Left ventricle myocardium inferior (tissue), 1 donor: ENCODE measurements around the gene HPSE. TPM values are rescaled to one million over a fixed set of nuclear protein-coding genes. Genes with fewer than 3 reads are reported as not detected.

ENCODE experiments used
- DNase-seq: peaks from one replicate; pipeline ENCODE4 v3.0.0-alpha.2; 2020
- H3K27ac ChIP-seq: fragments of 200-600 bp; replicated peaks from 2 replicates; pipeline ENCODE4 v1.8.0; 2021
- H3K27me3 ChIP-seq: fragments of 200-600 bp; 2 replicates; pipeline ENCODE4 v1.8.0; 2021; ENCODE audit warnings: low read depth
- H3K36me3 ChIP-seq: fragments of 200-600 bp; 2 replicates; pipeline ENCODE4 v1.8.0; 2021
- H3K4me1 ChIP-seq: fragments of 200-600 bp; 2 replicates; pipeline ENCODE4 v1.8.0; 2021
- H3K4me3 ChIP-seq: fragments of 200-600 bp; 2 replicates; pipeline ENCODE4 v1.8.0; 2021; ENCODE audit warnings: mild to moderate bottlenecking, moderate library complexity
- H3K9me3 ChIP-seq: fragments of 200-600 bp; replicated peaks from 2 replicates; pipeline ENCODE4 v1.8.0; 2021
- intact Hi-C: fragments of 100-400 bp; cut with micrococcal nuclease; formaldehyde crosslinking; loops from one replicate; pipeline ENCODE4 v1.11.0; 2022
- long read RNA-seq: library from polyadenylated mRNA; unstranded; transcript quantifications from one replicate; pipeline ENCODE4 v2.0.0, GENCODE V29; 2021
- total RNA-seq: library from RNA; stranded (reverse); fragmentation: NEBNext Ultra II Directional; extraction: Animal tissue kit (Norgen Biotek cat#: 25700); gene quantifications from one replicate; pipeline ENCODE4 v1.2.1, GENCODE V29; 2021
- TF ChIP-seq, protein P1 (sequence below): fragments of 200-600 bp; IDR thresholded peaks from 2 replicates; pipeline ENCODE4 v1.8.0; 2021; ENCODE audit warnings: antibody characterized with exemption, mild to moderate bottlenecking, borderline replicate concordance
- donor health status: DM: no; HTN: yes; CAD: no; lungs with severe emphysema.

Gene HPSE
- total RNA-seq = 1.1 TPM
- long read RNA-seq = 0 reads

DNA sequence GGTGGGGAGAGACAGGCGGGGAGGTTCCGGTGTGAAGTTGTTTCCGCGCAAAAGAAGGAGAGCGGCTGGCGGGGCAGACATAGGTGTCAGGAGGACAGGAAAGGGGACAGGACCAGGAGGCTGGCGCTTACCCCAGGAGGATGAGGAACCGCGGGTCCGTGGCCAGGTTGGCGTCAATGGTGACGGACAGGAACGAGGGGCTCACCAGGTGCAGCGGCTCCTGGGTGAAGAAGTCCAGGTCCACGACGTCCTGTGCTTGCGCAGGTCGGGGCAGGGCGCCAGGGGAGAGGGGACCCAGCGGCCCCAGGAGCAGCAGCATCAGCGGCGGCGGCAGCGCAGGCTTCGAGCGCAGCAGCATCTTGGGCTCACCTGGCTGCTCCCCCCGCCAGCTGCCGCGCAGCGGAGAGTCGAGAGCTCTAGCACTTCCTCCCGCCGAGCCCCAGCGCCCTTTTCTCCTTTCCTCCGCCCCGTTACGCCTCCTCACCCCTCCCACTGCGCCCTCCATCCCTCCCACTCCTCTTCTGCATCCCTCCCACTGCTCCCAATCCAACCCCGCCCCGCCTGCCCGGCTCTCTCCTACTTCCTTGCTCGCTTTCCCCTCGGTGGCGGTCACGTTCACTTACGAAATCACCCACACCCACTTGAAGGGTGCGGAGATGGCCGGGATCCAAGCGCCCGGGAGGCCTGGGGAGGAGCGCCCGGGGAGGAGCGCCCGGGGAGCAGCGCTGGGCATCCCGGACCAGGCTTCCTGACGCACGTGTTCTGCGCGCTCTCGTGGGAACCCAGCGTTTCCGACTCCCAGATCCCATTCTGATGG is at the start of gene HPSE:
TSS of gene HPSE (minus strand) at position 424 of the 817 bp plus-strand sequence. CDS start at position 358, 66 bp downstream.
- peaks cover 14% of the 10 kb centered on the region for H3K4me1 ChIP-seq
- H3K27ac ChIP-seq = no peak within 1 kb of the TSS
- peak within 1 kb of the TSS; percentile 61 for H3K4me3 ChIP-seq
- no peaks in the 10 kb centered on the region for H3K36me3 ChIP-seq
- intact Hi-C loops = no loop called here
- TF ChIP-seq, protein P1, sequence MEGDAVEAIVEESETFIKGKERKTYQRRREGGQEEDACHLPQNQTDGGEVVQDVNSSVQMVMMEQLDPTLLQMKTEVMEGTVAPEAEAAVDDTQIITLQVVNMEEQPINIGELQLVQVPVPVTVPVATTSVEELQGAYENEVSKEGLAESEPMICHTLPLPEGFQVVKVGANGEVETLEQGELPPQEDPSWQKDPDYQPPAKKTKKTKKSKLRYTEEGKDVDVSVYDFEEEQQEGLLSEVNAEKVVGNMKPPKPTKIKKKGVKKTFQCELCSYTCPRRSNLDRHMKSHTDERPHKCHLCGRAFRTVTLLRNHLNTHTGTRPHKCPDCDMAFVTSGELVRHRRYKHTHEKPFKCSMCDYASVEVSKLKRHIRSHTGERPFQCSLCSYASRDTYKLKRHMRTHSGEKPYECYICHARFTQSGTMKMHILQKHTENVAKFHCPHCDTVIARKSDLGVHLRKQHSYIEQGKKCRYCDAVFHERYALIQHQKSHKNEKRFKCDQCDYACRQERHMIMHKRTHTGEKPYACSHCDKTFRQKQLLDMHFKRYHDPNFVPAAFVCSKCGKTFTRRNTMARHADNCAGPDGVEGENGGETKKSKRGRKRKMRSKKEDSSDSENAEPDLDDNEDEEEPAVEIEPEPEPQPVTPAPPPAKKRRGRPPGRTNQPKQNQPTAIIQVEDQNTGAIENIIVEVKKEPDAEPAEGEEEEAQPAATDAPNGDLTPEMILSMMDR = no peak
- peaks cover 22% of the 10 kb centered on the region for H3K9me3 ChIP-seq
- H3K27me3 ChIP-seq = peaks cover 72% of the 10 kb centered on the region
- peak; percentile 84 for DNase-seq

DNA sequence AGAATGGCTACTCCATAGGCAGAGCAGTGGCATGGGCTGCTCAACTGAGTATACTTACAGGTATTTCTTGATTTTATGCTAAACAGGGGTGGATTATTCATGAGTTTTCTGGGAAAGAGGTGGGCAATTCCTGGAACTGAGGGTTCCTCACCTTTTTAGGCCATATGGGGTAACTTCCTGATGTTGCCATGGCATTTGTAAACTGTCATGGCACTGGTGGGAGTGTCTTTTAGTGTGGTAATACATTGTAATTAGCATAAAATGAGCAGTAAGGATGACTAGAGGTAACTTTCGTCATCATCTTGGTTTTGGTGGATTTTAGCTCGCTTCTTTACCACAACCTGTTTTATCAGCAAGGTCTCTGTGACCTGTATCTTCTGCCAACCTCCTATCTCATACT is 48.2 kb upstream of the HPSE start:
- intact Hi-C loops = no loop called here
- Histone ChIP-seq H3K36me3 (no peaks in the 10 kb centered on the region), H3K27ac (no peak overlapping the region), H3K4me1 (no peaks in the 10 kb centered on the region), H3K27me3 (no peaks in the 10 kb centered on the region), H3K9me3 (peaks cover 16% of the 10 kb centered on the region), H3K4me3 (no peak overlapping the region)
- no peak for DNase-seq
- TF ChIP-seq, protein P1 = no peak

DNA sequence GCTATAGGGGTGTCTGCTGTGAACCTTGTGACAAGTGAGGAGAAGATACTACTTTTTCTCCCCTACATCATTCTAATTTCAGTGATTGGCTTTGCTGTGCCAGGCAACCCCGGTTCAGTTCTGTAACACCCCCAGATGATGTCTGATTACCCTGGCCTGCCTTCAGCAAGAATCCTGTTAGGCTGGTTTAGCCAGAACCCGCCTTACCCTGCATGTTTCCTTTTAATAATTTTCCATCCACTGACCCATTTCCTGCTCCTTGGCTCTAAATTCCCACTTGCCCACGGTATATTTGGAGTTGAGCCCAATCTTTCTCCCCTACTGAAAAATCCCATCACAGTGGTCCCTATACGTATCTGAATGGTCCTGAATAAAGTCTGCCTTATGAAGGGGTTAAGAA is 46.5 kb upstream of the HPSE start:
- H3K27me3 ChIP-seq = no peaks in the 10 kb centered on the region
- DNase-seq = no peak
- no peak overlapping the region for H3K4me3 ChIP-seq
- no peaks in the 10 kb centered on the region for H3K36me3 ChIP-seq
- intact Hi-C loops = no loop called here
- peaks cover 18% of the 10 kb centered on the region for H3K9me3 ChIP-seq
- H3K4me1 ChIP-seq = no peaks in the 10 kb centered on the region
- TF ChIP-seq, protein P1 = no peak
- H3K27ac ChIP-seq = no peak overlapping the region

DNA sequence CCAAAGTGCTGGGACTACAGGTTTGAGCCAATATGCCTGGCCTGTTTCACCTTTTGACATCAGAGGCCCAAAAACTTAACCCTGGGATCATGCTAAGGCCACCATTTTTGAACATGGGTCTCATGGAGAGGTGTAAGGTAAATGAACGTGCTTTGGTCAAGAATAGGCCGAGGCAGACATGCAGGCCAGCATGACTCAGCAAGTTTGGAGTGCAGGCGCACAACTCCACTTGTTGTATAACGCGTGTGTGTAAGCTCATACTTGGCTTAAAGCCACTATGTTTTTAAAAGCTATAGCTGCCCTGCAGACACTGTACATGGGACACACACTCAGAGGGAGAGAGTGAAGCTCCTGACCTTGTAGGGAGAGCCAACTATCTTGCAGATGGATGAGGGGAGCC is 43.8 kb upstream of the HPSE start:
- intact Hi-C loops = no loop called here
- no peak for DNase-seq
- Histone ChIP-seq H3K27me3 (no peaks in the 10 kb centered on the region), H3K36me3 (no peaks in the 10 kb centered on the region), H3K9me3 (peaks cover 18% of the 10 kb centered on the region), H3K4me1 (no peaks in the 10 kb centered on the region), H3K4me3 (no peak overlapping the region), H3K27ac (no peak overlapping the region)
- TF ChIP-seq, protein P1 = no peak

DNA sequence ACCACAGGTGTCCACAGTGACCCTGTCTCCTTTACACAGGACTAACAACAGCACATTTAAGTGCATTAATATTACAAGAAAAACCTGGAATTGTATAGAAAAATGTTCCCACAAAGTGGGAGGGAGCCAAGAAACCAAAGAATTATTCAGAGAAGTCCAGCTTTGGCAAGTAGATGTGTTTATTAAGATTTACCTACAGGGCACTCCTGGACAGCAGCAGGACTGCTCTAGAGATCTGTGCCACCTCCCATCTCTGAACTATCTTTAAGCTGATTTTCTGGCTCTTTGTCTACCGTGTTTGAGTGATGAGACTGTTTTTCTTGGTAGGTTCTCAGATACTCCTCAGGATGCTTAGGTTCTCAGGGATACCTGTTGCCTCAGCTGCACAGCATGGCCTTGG is 38.3 kb upstream of the HPSE start:
- Histone ChIP-seq H3K4me3 (no peak overlapping the region), H3K27ac (no peak overlapping the region), H3K4me1 (no peaks in the 10 kb centered on the region), H3K9me3 (peaks cover 3% of the 10 kb centered on the region), H3K27me3 (no peaks in the 10 kb centered on the region), H3K36me3 (no peaks in the 10 kb centered on the region)
- TF ChIP-seq, protein P1 = no peak
- DNase-seq = no peak
- intact Hi-C loops = no loop called here
